Thymus (tissue), 11 donors: ENCODE results near the gene ZC3H14. TPM values are rescaled to one million over a fixed set of nuclear protein-coding genes. Genes with fewer than 3 reads are reported as not detected.

ENCODE experiments used
- DNase-seq, 9 donors: peaks; one replicate each; pipeline ENCODE4 v3.0.0-alpha.2; 2013; ENCODE audit warnings: low spot score in 9 of 9, low read depth in 6 of 9, missing footprints in 1 of 9
- H3K27ac ChIP-seq, 2 donors: one replicate each; pipeline ENCODE4 v1.5.1; 2013; ENCODE audit warnings: control low read depth in 1 of 2, low read depth in 1 of 2, low read length in 1 of 2, mild to moderate bottlenecking in 1 of 2, moderate library complexity in 1 of 2
- H3K27me3 ChIP-seq, 2 donors: one replicate each; pipeline ENCODE4 v1.5.1; 2013; ENCODE audit warnings: low read length in 1 of 2; ENCODE audit not compliant: control insufficient read depth in 2 of 2, insufficient read depth in 1 of 2
- H3K36me3 ChIP-seq, 2 donors: one replicate each; pipeline ENCODE4 v1.5.1; 2013; ENCODE audit warnings: low read length in 1 of 2, mild to moderate bottlenecking in 1 of 2, moderate library complexity in 1 of 2; ENCODE audit not compliant: control insufficient read depth in 2 of 2, insufficient read depth in 2 of 2
- H3K4me1 ChIP-seq, 2 donors: one replicate each; pipeline ENCODE4 v1.5.1; 2013; ENCODE audit warnings: low read length in 2 of 2; ENCODE audit not compliant: control insufficient read depth in 2 of 2, insufficient read depth in 2 of 2
- H3K4me3 ChIP-seq, 2 donors: one replicate each; pipeline ENCODE4 v1.5.1; 2013; ENCODE audit warnings: low read length in 2 of 2, control low read depth in 1 of 2, mild to moderate bottlenecking in 1 of 2
- H3K9me3 ChIP-seq, 2 donors: one replicate each; pipeline ENCODE4 v1.5.1; 2013; ENCODE audit warnings: low read length in 1 of 2, mild to moderate bottlenecking in 1 of 2; ENCODE audit not compliant: control insufficient read depth in 2 of 2, insufficient read depth in 1 of 2
- WGBS: extraction: QIAGEN DNeasy Blood & Tissue Kit; methylation state at CpG from one replicate; pipeline ENCODE4 v1.1.7; 2013; 5-methylcytosine and 5-hydroxymethylcytosine counted together
- polyA plus RNA-seq: library from polyadenylated mRNA; stranded (reverse); fragments of 200-250 nt; gene quantifications from one replicate; pipeline ENCODE4 v1.2.3, GENCODE V29; 2013
- total RNA-seq: library from RNA; stranded (reverse); fragments of 120-200 nt; gene quantifications from one replicate; pipeline ENCODE4 v1.2.4, GENCODE V29; 2013
- donor health status: healthy.

ZC3H14 gene
- total and polyA plus RNA-seq, 2 donors: 26.1 to 43.0 TPM

GRCh38 chr14:88597038-88597437 lies 34.2 kb downstream of the ZC3H14 start:
- DNase-seq: no peak
- 97% methylated on average over 4 of the region's 4 CpGs for WGBS
- H3K4me1 ChIP-seq: no peaks in the 10 kb centered on the region
- no peak overlapping the region for H3K4me3 ChIP-seq
- no peaks in the 10 kb centered on the region for H3K27me3 ChIP-seq
- peaks cover 36 to 47% of the 10 kb centered on the region in 2 donors for H3K36me3 ChIP-seq
- H3K27ac ChIP-seq: no peak overlapping the region
- H3K9me3 ChIP-seq: no peaks in the 10 kb centered on the region

- H3K4me3 ChIP-seq: no peak overlapping the region
- H3K4me1 ChIP-seq: no peaks in the 10 kb centered on the region
- no peaks in the 10 kb centered on the region for H3K9me3 ChIP-seq
- DNase-seq: no peak
- 97% methylated on average over 4 of the region's 4 CpGs for WGBS
- H3K27ac ChIP-seq: no peak overlapping the region
- peaks cover 36 to 52% of the 10 kb centered on the region in 2 donors for H3K36me3 ChIP-seq
- H3K27me3 ChIP-seq: no peaks in the 10 kb centered on the region
Observed at GRCh38 chr14:88597601-88598000, 34.8 kb downstream of the ZC3H14 start.

- Histone ChIP-seq H3K36me3 (peaks cover 41 to 57% of the 10 kb centered on the region in 2 donors), H3K4me3 (no peak overlapping the region), H3K9me3 (no peaks in the 10 kb centered on the region), H3K27ac (no peak overlapping the region), H3K27me3 (no peaks in the 10 kb centered on the region), H3K4me1 (no peaks in the 10 kb centered on the region)
- no peak for DNase-seq
- WGBS: 100% methylated on average over 2 of the region's 2 CpGs
Observed at GRCh38 chr14:88598097-88598675, 35.3 kb downstream of the ZC3H14 start.

GRCh38 chr14:88599326-88599725 lies 36.5 kb downstream of the ZC3H14 start:
- no peak overlapping the region for H3K4me3 ChIP-seq
- WGBS: 95% methylated on average over 8 of the region's 8 CpGs
- no peaks in the 10 kb centered on the region for H3K9me3 ChIP-seq
- DNase-seq: no peak
- H3K36me3 ChIP-seq: peaks cover 45 to 55% of the 10 kb centered on the region in 2 donors
- H3K4me1 ChIP-seq: no peaks in the 10 kb centered on the region
- no peak overlapping the region for H3K27ac ChIP-seq
- H3K27me3 ChIP-seq: no peaks in the 10 kb centered on the region

GRCh38 chr14:88599761-88600439 lies 37.1 kb downstream of the ZC3H14 start:
- H3K27ac ChIP-seq: no peak overlapping the region
- 89% methylated on average over 10 of the region's 10 CpGs for WGBS
- H3K9me3 ChIP-seq: no peaks in the 10 kb centered on the region
- H3K36me3 ChIP-seq: peaks cover 45 to 56% of the 10 kb centered on the region in 2 donors
- no peaks in the 10 kb centered on the region for H3K4me1 ChIP-seq
- H3K27me3 ChIP-seq: no peaks in the 10 kb centered on the region
- DNase-seq: no peak
- no peak overlapping the region for H3K4me3 ChIP-seq

GRCh38 chr14:88604212-88604611 lies 41.4 kb downstream of the ZC3H14 start:
- Histone ChIP-seq H3K4me3 (no peak overlapping the region), H3K27ac (no peak overlapping the region), H3K36me3 (peaks cover 50 to 51% of the 10 kb centered on the region in 2 donors), H3K27me3 (no peaks in the 10 kb centered on the region), H3K9me3 (no peaks in the 10 kb centered on the region), H3K4me1 (no peaks in the 10 kb centered on the region)
- no peak for DNase-seq

- no peak overlapping the region for H3K27ac ChIP-seq
- DNase-seq: no peak
- H3K36me3 ChIP-seq: peaks cover 44 to 51% of the 10 kb centered on the region in 2 donors
- H3K27me3 ChIP-seq: no peaks in the 10 kb centered on the region
- H3K4me3 ChIP-seq: no peak overlapping the region
- no peaks in the 10 kb centered on the region for H3K4me1 ChIP-seq
- no peaks in the 10 kb centered on the region for H3K9me3 ChIP-seq
- 96% methylated on average over 2 of the region's 2 CpGs for whole genome bisulfite sequencing
Observed at GRCh38 chr14:88605594-88605993, 42.8 kb downstream of the ZC3H14 start.

GRCh38 chr14:88607829-88608228 lies 45.0 kb downstream of the ZC3H14 start:
- Histone ChIP-seq H3K4me3 (no peak overlapping the region), H3K27me3 (no peaks in the 10 kb centered on the region), H3K27ac (no peak overlapping the region), H3K4me1 (no peaks in the 10 kb centered on the region), H3K9me3 (no peaks in the 10 kb centered on the region), H3K36me3 (peaks cover 45 to 50% of the 10 kb centered on the region in 2 donors)
- no peak for DNase-seq

GRCh38 chr14:88611878-88612277 lies 49.0 kb downstream of the ZC3H14 start:
- Histone ChIP-seq H3K27ac (no peak overlapping the region), H3K4me1 (no peaks in the 10 kb centered on the region), H3K9me3 (no peaks in the 10 kb centered on the region), H3K27me3 (no peaks in the 10 kb centered on the region), H3K36me3 (peaks cover 30 to 45% of the 10 kb centered on the region in 2 donors), H3K4me3 (no peak overlapping the region)
- no peak for DNase-seq
- 80% methylated on average over 1 of the region's 1 CpG for WGBS
